ENCODE results near the gene SF3A1. TPM values are rescaled to one million over a fixed set of nuclear protein-coding genes. Genes with fewer than 3 reads are reported as not detected.

The SF3A1 gene
- total RNA-seq, 2 experiments from 2014 or later = 225 to 226 TPM

Other genes with a start within 250 kb of the SF3A1 start
- gene LIF, start 110.1 kb downstream of the SF3A1 start, total RNA-seq = 10 to 100 TPM; 94.6 to 94.8 TPM
- gene OSM, start 90.0 kb downstream of the SF3A1 start, total RNA-seq = 100 to 1,000 TPM; 103 to 107 TPM
- gene CASTOR1, start 67.4 kb downstream of the SF3A1 start, total RNA-seq = 10 to 100 TPM; 14.2 to 14.6 TPM
- gene TBC1D10A, start 30.0 kb downstream of the SF3A1 start, total RNA-seq = 10 to 100 TPM; 37.9 to 41.6 TPM
- gene CCDC157, start 113 bp upstream of the SF3A1 start, total RNA-seq = 1 to 10 TPM; 3.2 to 3.6 TPM
- gene RNF215, start 30.5 kb upstream of the SF3A1 start, total RNA-seq = 10 to 100 TPM; 12.2 to 13.3 TPM
- 1 to 10 TPM; 5.6 to 7.4 TPM for gene SEC14L2, start 40.1 kb upstream of the SF3A1 start, total RNA-seq
- 10 to 100 TPM; 49.5 to 52.1 TPM for gene MTFP1, start 68.9 kb upstream of the SF3A1 start, total RNA-seq
- under 1 TPM in 1 of 2 experiments, not detected in 1; 0.25 TPM for gene SEC14L3, start 115.1 kb upstream of the SF3A1 start, total RNA-seq
- not detected for gene SEC14L4, start 148.8 kb upstream of the SF3A1 start, total RNA-seq
- not detected for gene SEC14L6, start 189.8 kb upstream of the SF3A1 start, total RNA-seq
- not detected for gene GAL3ST1, start 217.8 kb upstream of the SF3A1 start, total RNA-seq
- 10 to 100 TPM; 48.3 to 54.9 TPM for gene PES1, start 235.0 kb upstream of the SF3A1 start, total RNA-seq